Vagina (tissue), 2 donors: ENCODE data around the gene TRIM46. TPM values are rescaled to one million over a fixed set of nuclear protein-coding genes. Genes with fewer than 3 reads are reported as not detected.

ENCODE experiments used
- DNase-seq, 2 donors: peaks; one replicate each; pipeline ENCODE4 v3.0.0-alpha.2; 2017; ENCODE audit errors: extremely low spot score in 2 of 2
- H3K27ac ChIP-seq: fragments of 200-600 bp; sonication (generic); one replicate; pipeline ENCODE4 v1.5.1; 2019
- H3K27me3 ChIP-seq: fragments of 200-600 bp; sonication (generic); one replicate; pipeline ENCODE4 v1.5.1; 2019
- H3K36me3 ChIP-seq, 2 donors: fragments of 200-600 bp; sonication (generic); one replicate each; pipeline ENCODE4 v1.5.1; 2017 to 2019
- H3K4me1 ChIP-seq: fragments of 200-600 bp; sonication (generic); one replicate; pipeline ENCODE4 v1.5.1; 2019
- H3K4me3 ChIP-seq, 2 donors: fragments of 200-600 bp; sonication (generic); 1 replicate in 1 of 2; 2 replicates in 1 of 2; pipeline ENCODE4 v1.5.1; 2016 to 2019
- H3K9me3 ChIP-seq: fragments of 200-600 bp; sonication (generic); one replicate; pipeline ENCODE4 v1.5.1; 2019
- CTCF ChIP-seq, 3 experiments: fragments of 450-650 bp in 2 of 3; fragments of 200-600 bp in 1 of 3; sonication (generic) in 1 of 3; IDR thresholded peaks; one replicate each; pipeline ENCODE4 v1.5.1; 2017 to 2019; ENCODE audit warnings: antibody characterized with exemption in 3 of 3, mild to moderate bottlenecking in 2 of 3, moderate library complexity in 2 of 3
- POLR2A ChIP-seq, 2 donors: fragments of 450-650 bp; IDR thresholded peaks; one replicate each; pipeline ENCODE4 v1.6.1; 2017; ENCODE audit warnings: antibody characterized with exemption in 2 of 2, mild to moderate bottlenecking in 2 of 2, moderate library complexity in 2 of 2
- POLR2AphosphoS5 ChIP-seq, 2 donors: sonication (generic); formaldehyde crosslinking; IDR thresholded peaks; one replicate each; pipeline ENCODE4 v1.9.0; 2017; ENCODE audit warnings: antibody characterized with exemption in 2 of 2, mild to moderate bottlenecking in 2 of 2, low read depth in 1 of 2; ENCODE audit not compliant: insufficient read depth in 1 of 2
- intact Hi-C: fragments of 100-400 bp; cut with DNase I; formaldehyde crosslinking; loops from one replicate; pipeline ENCODE4 v1.15.1; 2023
- total RNA-seq: library from RNA; depleted of rRNA; stranded (reverse); fragments of >200 nt; gene quantifications from one replicate; pipeline ENCODE4 v1.2.3, GENCODE V29; 2016

Gene TRIM46
- total RNA-seq, 1 donor from 2014 or later: 2.7 TPM

- peak; percentile 6 to 62 for DNase-seq
- peaks cover 0 to 13% of the 10 kb centered on the region in 2 donors for H3K36me3 ChIP-seq
- no peak overlapping the region for H3K4me3 ChIP-seq
- no peak overlapping the region for H3K27ac ChIP-seq
- intact Hi-C loops: no loop called here
- TF ChIP-seq CTCF (IDR thresholded peaks at IDR 0.05): no peak
- no peak for TF ChIP-seq POLR2A (IDR thresholded peaks at IDR 0.05)
- TF ChIP-seq POLR2AphosphoS5 (IDR thresholded peaks at IDR 0.05; ENCODE audit: insufficient read depth in 1 of 2, low read depth in 1 of 2): no peak
- H3K9me3 ChIP-seq: no peaks in the 10 kb centered on the region
- no peaks in the 10 kb centered on the region for H3K27me3 ChIP-seq
- H3K4me1 ChIP-seq: peaks cover 54% of the 10 kb centered on the region
These were observed 3.4 kb upstream of the TRIM46 start for GRCh38 chr1:155170101-155170785.

- peaks cover 54% of the 10 kb centered on the region for H3K4me1 ChIP-seq
These were observed 2.8 kb upstream of the TRIM46 start for GRCh38 chr1:155170806-155171205.

GRCh38 chr1:155171836-155172731 lies 1.6 kb upstream of the TRIM46 start:
- Histone ChIP-seq H3K27me3 (no peaks in the 10 kb centered on the region), H3K27ac (peak overlapping the region; percentile 94), H3K36me3 (peaks cover 0 to 13% of the 10 kb centered on the region in 2 donors), H3K9me3 (no peaks in the 10 kb centered on the region), H3K4me1 (peaks cover 45% of the 10 kb centered on the region), H3K4me3 (peak overlapping the region; percentile 88 to 90)
- peak; percentile 12 to 62 for DNase-seq
- intact Hi-C loops: no loop called here
- TF ChIP-seq POLR2AphosphoS5 (IDR thresholded peaks at IDR 0.05; ENCODE audit: insufficient read depth in 1 of 2, low read depth in 1 of 2): no peak
- TF ChIP-seq CTCF (IDR thresholded peaks at IDR 0.05): no peak
- no peak for TF ChIP-seq POLR2A (IDR thresholded peaks at IDR 0.05)

More at GRCh38 chr1:155170806-155171205, 2.8 kb upstream of the TRIM46 start:
- TF ChIP-seq POLR2AphosphoS5 (IDR thresholded peaks at IDR 0.05; ENCODE audit: insufficient read depth in 1 of 2, low read depth in 1 of 2) (no peak), CTCF (IDR thresholded peaks at IDR 0.05) (no peak), POLR2A (IDR thresholded peaks at IDR 0.05) (no peak)
- H3K4me3 ChIP-seq: no peak overlapping the region
- H3K9me3 ChIP-seq: no peaks in the 10 kb centered on the region
- no peak overlapping the region for H3K27ac ChIP-seq
- peaks cover 0 to 13% of the 10 kb centered on the region in 2 donors for H3K36me3 ChIP-seq
- peak; percentile 37 to 40 for DNase-seq
- intact Hi-C loops: no loop called here
- no peaks in the 10 kb centered on the region for H3K27me3 ChIP-seq

GRCh38 chr1:155172732-155173477 lies 744 bp upstream of the TRIM46 start, which contains the start of gene KRTCAP2:
TSS of gene KRTCAP2 (minus strand) at chr1:155173304. CDS start at chr1:155173224, 80 bp downstream.
- Histone ChIP-seq H3K27me3 (no peaks in the 10 kb centered on the region), H3K36me3 (peaks cover 0 to 13% of the 10 kb centered on the region in 2 donors), H3K4me1 (peaks cover 39% of the 10 kb centered on the region), H3K4me3 (peak within 1 kb of the TSS; percentile 88 to 90), H3K9me3 (no peaks in the 10 kb centered on the region), H3K27ac (peak within 1 kb of the TSS; percentile 94)
- peak; percentile 96 to 97 for DNase-seq
- intact Hi-C loops: no loop called here
- TF ChIP-seq CTCF (IDR thresholded peaks at IDR 0.05) (peak; percentile 87 to 95 (median 92)), POLR2AphosphoS5 (IDR thresholded peaks at IDR 0.05; ENCODE audit: insufficient read depth in 1 of 2, low read depth in 1 of 2) (peak; percentile 83 to 97), POLR2A (IDR thresholded peaks at IDR 0.05) (peak in 1 of 2 donors; percentile 8)
